GM19372 (cell line): Measurements from ENCODE around the gene MISFA.
A peak's percentile ranks its signal among the peaks of the same experiment; 100 is the strongest.
"Not testable (repeated sequence)": the region's sequence is repeated elsewhere in the genome, so short reads cannot be mapped to it uniquely, and the experiment has no call there.

Experiments used
- ATAC-seq: cut with Tn5 transposase; IDR thresholded peaks from one replicate; pipeline ENCODE4 v1.9.1; 2021; ENCODE audit warnings: mild to moderate bottlenecking, low read depth, moderate library complexity; ENCODE audit not compliant: unreplicated experiment

MISFA gene

GRCh38 chr11:18617688-18618341 is 18.2 kb downstream of the MISFA start:
- no peak for ATAC-seq

- ATAC-seq = no peak
Observed at GRCh38 chr11:18618342-18619025, 18.9 kb downstream of the MISFA start.

DNA sequence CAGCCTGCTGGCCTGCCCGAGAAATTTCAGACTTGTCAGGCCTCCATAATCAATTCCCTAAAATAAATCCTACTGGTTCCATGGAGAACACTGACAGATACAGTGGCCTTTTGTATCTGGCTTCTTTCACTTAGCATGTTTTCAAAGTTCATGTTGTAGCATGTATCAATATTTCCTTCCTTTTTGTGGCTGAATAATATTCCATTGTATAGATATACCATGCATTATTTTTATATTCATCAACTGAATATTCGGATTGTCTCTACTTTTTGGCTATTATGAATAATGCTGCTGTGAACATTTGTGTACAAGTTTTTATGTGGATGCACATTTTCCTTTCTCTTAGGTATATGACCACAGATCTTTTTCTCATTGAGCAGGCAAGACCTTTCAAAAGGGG is 24.1 kb downstream of the MISFA start:
- no peak for ATAC-seq

DNA sequence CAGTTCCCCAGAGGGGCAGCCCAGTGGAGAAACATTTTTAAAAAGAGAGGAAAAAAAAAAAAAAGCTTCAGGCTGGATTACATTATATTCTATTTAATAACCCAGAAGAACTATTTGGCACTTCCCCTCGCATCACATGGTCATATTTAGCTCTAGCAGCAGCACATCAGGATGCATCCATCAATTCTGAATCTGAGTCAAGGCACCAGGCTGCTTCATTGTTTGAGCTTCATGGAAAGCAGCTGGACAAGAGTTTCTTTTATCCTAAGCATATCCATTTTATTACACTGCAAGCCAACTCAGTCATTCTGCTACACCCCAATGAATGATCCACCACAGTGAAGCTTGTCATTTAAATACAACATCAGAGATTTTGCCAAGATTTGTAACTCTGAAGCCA is 24.6 kb downstream of the MISFA start:
- ATAC-seq = no peak

GRCh38 chr11:18632841-18633240 is 33.3 kb downstream of the MISFA start:
- ATAC-seq = no peak

- ATAC-seq = peak; percentile 40
Observed at GRCh38 chr11:18633256-18634139, 33.9 kb downstream of the MISFA start.

- ATAC-seq = peak; percentile 94
Observed at GRCh38 chr11:18634140-18635032, 34.8 kb downstream of the MISFA start, which contains the start of gene SPTY2D1. TSS of gene SPTY2D1 (minus strand) at chr11:18634342. CDS start at chr11:18634257, 85 bp downstream.

DNA sequence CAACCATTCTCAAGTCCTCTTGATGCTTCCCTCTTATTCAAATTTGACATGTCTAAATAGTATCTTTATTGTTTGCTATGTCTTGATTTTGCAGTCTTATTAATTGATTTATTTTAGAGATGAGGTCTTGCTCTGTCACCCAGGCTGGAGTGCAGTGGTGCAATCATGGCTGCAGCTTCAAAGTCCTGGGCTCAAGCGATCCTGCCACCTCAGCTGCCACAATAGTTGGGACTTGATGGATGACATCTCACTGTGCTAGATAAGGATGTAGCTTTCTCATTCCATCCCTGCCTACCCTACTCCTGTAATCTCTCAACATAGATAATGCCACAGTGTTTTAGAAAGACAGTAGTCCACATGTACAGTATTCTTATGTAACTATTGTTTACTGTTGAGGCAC is 42.1 kb downstream of the MISFA start:
- ATAC-seq = no peak

GRCh38 chr11:18643034-18643433 is 43.4 kb downstream of the MISFA start:
- ATAC-seq = not testable (repeated sequence)

DNA sequence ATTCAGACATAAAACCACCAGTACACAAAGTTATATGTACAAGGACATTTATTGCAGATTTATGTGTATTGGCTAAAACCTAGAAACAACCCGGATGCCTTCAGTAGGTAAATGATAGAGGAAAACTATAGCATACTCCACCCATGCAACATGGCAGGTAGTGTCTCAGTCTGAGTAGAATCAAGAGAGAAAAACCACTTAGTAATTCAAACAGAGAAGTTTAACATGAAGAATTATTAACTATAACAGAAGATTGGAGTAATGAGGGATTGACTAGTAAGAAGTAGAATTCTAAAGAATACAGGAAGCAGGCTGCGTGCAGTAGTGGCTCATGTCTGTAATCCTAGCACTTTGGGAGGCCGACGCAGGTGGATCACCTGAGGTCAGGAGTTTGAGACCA is 50.8 kb downstream of the MISFA start:
- ATAC-seq = no peak

DNA sequence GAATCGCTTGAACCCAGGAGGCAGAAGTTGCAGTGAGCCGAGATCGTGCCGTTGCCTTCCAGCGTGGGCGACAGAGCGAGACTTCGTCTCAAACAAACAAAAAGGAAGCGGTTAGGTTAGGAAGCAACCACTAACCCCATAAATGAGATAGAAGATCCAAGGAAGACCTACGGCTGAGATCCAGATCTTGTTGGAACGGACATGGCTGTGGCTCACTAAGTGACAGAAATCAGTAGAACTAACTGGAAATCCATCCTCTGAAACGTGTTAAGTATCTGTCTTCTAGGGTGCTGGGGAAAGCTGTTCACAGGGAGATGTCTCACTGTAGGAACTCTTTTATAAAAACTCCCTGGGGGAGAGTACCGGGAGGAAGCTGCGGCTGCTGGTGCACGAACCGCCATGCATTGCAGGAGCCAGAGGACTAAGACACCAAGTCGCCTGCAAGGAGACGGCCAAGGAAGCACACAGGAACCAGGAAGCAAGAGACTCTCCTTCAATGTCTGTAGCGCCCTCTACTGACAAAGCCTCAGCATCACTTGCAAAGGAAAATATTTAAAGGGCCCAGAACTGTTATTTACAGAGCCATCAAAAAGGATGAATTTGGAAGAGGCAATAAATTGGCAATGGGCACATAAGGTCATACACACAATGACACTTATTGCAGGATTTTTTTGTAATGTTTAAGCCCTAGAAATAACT is 51.4 kb downstream of the MISFA start:
- no peak for ATAC-seq
